GM23338 (cell line): ENCODE data around the gene CROCC2. TPM values are rescaled to one million over a fixed set of nuclear protein-coding genes. Genes with fewer than 3 reads are reported as not detected.

ENCODE experiments used
- ATAC-seq: fragments of 200-7000 bp; cut with Tn5 transposase; 3 replicates; pipeline ENCODE4 v1.9.1; 2020
- DNase-seq: peaks from one replicate; pipeline ENCODE4 v3.0.0-alpha.2; 2015; ENCODE audit warnings: low spot score
- H2AFZ ChIP-seq: fragments of 200-600 bp; sonication (generic); 2 replicates; pipeline ENCODE4 v1.8.0; 2016; ENCODE audit warnings: antibody characterized with exemption, mild to moderate bottlenecking, moderate library complexity
- H3F3A ChIP-seq: fragments of 200-600 bp; sonication (generic); replicated peaks from 2 replicates; pipeline ENCODE4 v1.8.0; 2017; ENCODE audit warnings: antibody characterized with exemption, mixed run types, low read depth
- H3K27ac ChIP-seq: fragments of 200-600 bp; sonication (generic); 2 replicates; pipeline ENCODE4 v1.6.1; 2016; ENCODE audit warnings: low read depth
- H3K27me3 ChIP-seq: fragments of 200-600 bp; sonication (generic); 2 replicates; pipeline ENCODE4 v1.8.0; 2016; ENCODE audit warnings: mild to moderate bottlenecking, mixed run types, moderate library complexity; ENCODE audit not compliant: insufficient read depth
- H3K36me3 ChIP-seq: fragments of 200-600 bp; sonication (generic); 2 replicates; pipeline ENCODE4 v1.8.0; 2016; ENCODE audit warnings: mild to moderate bottlenecking; ENCODE audit not compliant: insufficient read depth
- H3K4me1 ChIP-seq: fragments of 200-600 bp; sonication (generic); 2 replicates; pipeline ENCODE4 v1.8.0; 2016; ENCODE audit warnings: mild to moderate bottlenecking, moderate library complexity; ENCODE audit not compliant: insufficient read depth
- H3K4me2 ChIP-seq: fragments of 200-600 bp; sonication (generic); 2 replicates; pipeline ENCODE4 v1.7.1; 2017; ENCODE audit warnings: mixed run types
- H3K4me3 ChIP-seq: fragments of 200-600 bp; sonication (generic); 2 replicates; pipeline ENCODE4 v1.6.1; 2016; ENCODE audit warnings: mixed run types
- H3K79me2 ChIP-seq: fragments of 200-600 bp; sonication (generic); replicated peaks from 2 replicates; pipeline ENCODE4 v1.8.0; 2017; ENCODE audit warnings: mild to moderate bottlenecking; ENCODE audit not compliant: insufficient read depth
- H3K9me2 ChIP-seq: fragments of 200-600 bp; sonication (generic); 2 replicates; pipeline ENCODE4 v1.8.0; 2017; ENCODE audit not compliant: insufficient read depth
- H4K20me1 ChIP-seq: fragments of 200-600 bp; sonication (generic); replicated peaks from 2 replicates; pipeline ENCODE4 v1.8.0; 2017; ENCODE audit warnings: mild to moderate bottlenecking; ENCODE audit not compliant: insufficient read depth
- H3K27ac Mint-ChIP-seq: 2 replicates; pipeline ENCODE4 v1.8.0; 2020; ENCODE audit warnings: inconsistent platforms, mild to moderate bottlenecking, moderate library complexity, mixed read lengths
- H3K27me3 Mint-ChIP-seq: 3 replicates; pipeline ENCODE4 v1.8.0; 2022; ENCODE audit warnings: low read depth, mild to moderate bottlenecking, moderate library complexity, mixed read lengths, inconsistent platforms; ENCODE audit not compliant: insufficient read depth, poor library complexity
- H3K36me3 Mint-ChIP-seq: 3 replicates; pipeline ENCODE4 v1.8.0; 2021; ENCODE audit warnings: low read depth, mild to moderate bottlenecking, inconsistent platforms, moderate library complexity, mixed read lengths
- H3K4me1 Mint-ChIP-seq: 3 replicates; pipeline ENCODE4 v1.8.0; 2020; ENCODE audit warnings: mild to moderate bottlenecking, inconsistent platforms, mixed read lengths
- H3K4me3 Mint-ChIP-seq: 3 replicates; pipeline ENCODE4 v1.8.0; 2021; ENCODE audit warnings: moderate library complexity, mild to moderate bottlenecking, inconsistent platforms, mixed read lengths
- H3K9me3 Mint-ChIP-seq: 3 replicates; pipeline ENCODE4 v1.8.0; 2020; ENCODE audit warnings: moderate library complexity, mild to moderate bottlenecking, inconsistent platforms, mixed read lengths
- CREB1 ChIP-seq: fragments of 250-450 bp; sonication (Bioruptor Pico); IDR thresholded peaks from 2 replicates; pipeline ENCODE4 v1.5.0; 2020; ENCODE audit warnings: low read depth, mild to moderate bottlenecking, moderate library complexity
- CTCF ChIP-seq, 2 experiments: fragments of 200-600 bp in 1 of 2; sonication (generic) in 1 of 2; conservative IDR thresholded peaks; 2 replicates each; pipeline versions ENCODE4 v1.5.1 to v1.6.1; 2016 to 2017; ENCODE audit warnings: antibody characterized with exemption in 2 of 2, low read depth in 2 of 2, mild to moderate bottlenecking in 2 of 2, moderate library complexity in 1 of 2
- EZH2 ChIP-seq: fragments of 200-600 bp; sonication (generic); IDR thresholded peaks from one replicate; pipeline ENCODE4 v1.8.0; 2017; ENCODE audit warnings: antibody characterized with exemption, mild to moderate bottlenecking, low read depth; ENCODE audit not compliant: unreplicated experiment
- EZH2phosphoT487 ChIP-seq: fragments of 200-600 bp; sonication (generic); IDR thresholded peaks from one replicate; pipeline ENCODE4 v1.8.1; 2018; ENCODE audit warnings: antibody characterized with exemption; ENCODE audit not compliant: unreplicated experiment
- JUNB ChIP-seq: IDR thresholded peaks from one replicate; pipeline ENCODE4 v1.6.1; 2016; ENCODE audit warnings: antibody characterized with exemption; ENCODE audit not compliant: unreplicated experiment
- NANOG ChIP-seq: IDR thresholded peaks from 2 replicates; pipeline ENCODE4 v1.6.1; 2016; ENCODE audit warnings: antibody characterized with exemption, borderline replicate concordance
- POLR2AphosphoS5 ChIP-seq: IDR thresholded peaks from 2 replicates; pipeline ENCODE4 v1.6.1; 2016; ENCODE audit warnings: antibody characterized with exemption, low read depth
- REST ChIP-seq: IDR thresholded peaks from one replicate; pipeline ENCODE4 v1.6.1; 2018; ENCODE audit warnings: antibody characterized with exemption; ENCODE audit not compliant: unreplicated experiment
- ZNF114 ChIP-seq: fragments of 250-450 bp; sonication (Bioruptor Pico); IDR thresholded peaks from 2 replicates; pipeline ENCODE4 v1.5.0; 2020; ENCODE audit warnings: mild to moderate bottlenecking, moderate library complexity
- polyA plus RNA-seq: library from polyadenylated mRNA; unstranded; fragments of >200 nt; fragmentation: Nextera tagmentation; extraction: Ambion mirVana; gene quantifications from 2 replicates; pipeline ENCODE4 v1.2.1, GENCODE V29; 2016
- total RNA-seq: library from RNA; depleted of rRNA; stranded (reverse); fragments of >200 nt; shearing (Covaris generic); gene quantifications from 2 replicates; pipeline ENCODE4 v1.2.3, GENCODE V29; 2014

The CROCC2 gene
- total and polyA plus RNA-seq, 2 experiments from 2014 or later: not detected

DNA sequence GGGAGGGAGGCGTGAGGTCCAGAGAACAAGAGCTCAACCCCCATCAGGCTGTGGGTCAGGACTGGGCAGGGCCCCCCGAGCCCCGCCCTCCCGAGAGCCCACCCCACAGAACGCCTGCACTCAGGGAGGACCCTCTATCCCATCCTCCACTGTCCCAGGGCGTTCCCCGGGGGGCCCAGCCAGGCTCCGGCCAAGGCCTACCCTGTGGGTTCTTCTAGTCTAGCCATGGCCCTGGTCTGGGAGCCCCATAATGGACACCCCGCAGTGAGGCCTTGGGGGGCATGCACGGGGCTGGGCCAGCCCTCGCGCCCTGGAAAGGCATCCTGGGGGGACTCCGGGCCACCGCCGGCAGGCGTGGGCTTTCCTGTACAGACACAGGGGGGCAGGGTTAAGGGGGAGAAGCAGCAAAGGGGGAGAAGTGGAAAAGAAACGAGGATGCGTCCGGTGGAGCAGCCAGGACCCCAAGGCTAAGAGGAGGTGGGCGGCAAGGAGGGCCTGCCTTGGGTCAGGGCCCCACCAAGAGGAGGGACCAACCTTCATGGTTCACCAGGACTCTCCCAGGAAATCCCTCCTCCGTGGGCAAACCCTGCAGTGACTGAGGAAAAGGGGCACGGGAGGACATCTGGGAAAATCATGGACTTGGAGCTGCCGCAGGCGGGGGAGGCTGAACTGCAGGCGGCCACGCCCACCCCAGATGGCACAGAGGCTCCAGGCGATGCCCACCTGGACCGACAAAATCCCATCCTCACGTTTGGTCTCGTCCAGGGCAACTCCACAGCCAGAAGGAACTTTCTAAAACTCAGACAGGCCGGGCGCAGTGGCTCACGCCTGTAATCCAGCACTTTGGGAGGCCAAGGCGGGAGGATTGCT lies 2.7 kb upstream of the CROCC2 start:
- peaks cover 13% of the 10 kb centered on the region; the same call in 1 of the 3 replicates for H3K9me3 Mint-ChIP-seq
- no peaks in the 10 kb centered on the region; the same call in 2 of the 3 replicates for H3K4me1 Mint-ChIP-seq
- no peak for TF ChIP-seq POLR2AphosphoS5
- peaks cover 12% of the 10 kb centered on the region for H3K27me3 Mint-ChIP-seq
- H3K36me3 Mint-ChIP-seq: no peaks in the 10 kb centered on the region
- no peak overlapping the region for H3K27ac Mint-ChIP-seq
- no peaks in the 10 kb centered on the region for H3F3A ChIP-seq
- H3K27ac ChIP-seq: no peak overlapping the region
- H4K20me1 ChIP-seq: no peaks in the 10 kb centered on the region
- no peak overlapping the region for H3K4me2 ChIP-seq
- ATAC-seq (no peak), DNase-seq (no peak)
- no peak overlapping the region for H3K4me3 ChIP-seq
- H3K79me2 ChIP-seq: no peaks in the 10 kb centered on the region
- H3K4me3 Mint-ChIP-seq: no peak overlapping the region
- no peaks in the 10 kb centered on the region for H3K4me1 ChIP-seq
- no peak overlapping the region for H2AFZ ChIP-seq
- H3K9me2 ChIP-seq: no peaks in the 10 kb centered on the region
- no peaks in the 10 kb centered on the region for H3K36me3 ChIP-seq
- no peaks in the 10 kb centered on the region for H3K27me3 ChIP-seq

DNA sequence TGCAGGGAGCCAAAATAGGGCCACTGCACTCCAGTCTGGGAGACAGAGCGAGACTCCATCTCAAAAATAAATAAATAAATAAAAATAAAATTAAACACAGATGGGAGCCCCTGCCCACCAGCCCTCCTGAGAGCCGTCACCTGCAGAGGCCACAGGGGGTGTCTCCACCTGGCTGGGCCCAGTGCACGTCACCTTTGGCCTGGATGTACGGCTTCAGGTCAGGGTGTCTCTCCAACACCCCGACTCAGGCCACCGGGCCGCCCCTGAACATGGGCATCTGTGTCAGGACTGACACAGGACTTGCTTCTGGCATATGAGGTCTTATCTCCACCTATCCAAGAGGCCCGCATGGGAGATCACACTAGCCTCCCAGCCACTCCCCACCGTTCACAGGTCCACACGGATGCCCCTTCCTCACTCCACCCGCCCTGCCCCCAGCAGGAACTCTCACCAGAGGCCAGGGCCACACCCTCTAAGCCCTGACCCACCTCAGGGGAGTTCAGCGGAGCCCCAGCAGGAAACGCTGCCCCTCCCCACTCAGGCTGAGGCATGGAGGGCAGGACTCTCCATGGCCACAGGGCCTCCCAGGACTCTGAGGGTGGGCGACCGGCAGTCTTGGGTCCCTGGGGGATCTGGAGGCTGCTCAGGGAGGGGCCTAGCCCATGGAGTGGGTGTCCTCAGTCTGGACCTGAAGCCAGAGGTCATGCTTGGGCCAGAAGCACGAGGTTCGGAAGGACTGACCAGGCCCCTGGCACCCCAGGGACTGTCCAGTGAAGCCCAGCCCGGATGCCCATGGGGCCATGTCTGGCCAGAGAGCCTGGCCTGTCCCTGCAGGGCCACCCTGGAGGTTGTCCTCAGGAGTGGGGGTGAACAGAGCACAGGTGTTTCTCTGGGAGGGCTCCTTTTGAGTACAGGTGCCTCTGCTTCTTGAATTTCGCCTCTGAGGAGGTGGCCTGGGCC lies 1.6 kb upstream of the CROCC2 start:
- no peaks in the 10 kb centered on the region for H3K36me3 Mint-ChIP-seq
- peaks cover 13% of the 10 kb centered on the region; the same call in 1 of the 3 replicates for H3K9me3 Mint-ChIP-seq
- no peaks in the 10 kb centered on the region for H3K79me2 ChIP-seq
- H3K4me1 ChIP-seq: no peaks in the 10 kb centered on the region
- no peaks in the 10 kb centered on the region for H3K36me3 ChIP-seq
- no peaks in the 10 kb centered on the region for H3K27me3 ChIP-seq
- no peak overlapping the region for H3K4me2 ChIP-seq
- no peaks in the 10 kb centered on the region for H4K20me1 ChIP-seq
- no peaks in the 10 kb centered on the region for H3F3A ChIP-seq
- H3K4me3 Mint-ChIP-seq: no peak overlapping the region
- no peaks in the 10 kb centered on the region for H3K9me2 ChIP-seq
- H3K27ac Mint-ChIP-seq: no peak overlapping the region
- no peaks in the 10 kb centered on the region; the same call in 2 of the 3 replicates for H3K4me1 Mint-ChIP-seq
- H3K27ac ChIP-seq: no peak overlapping the region
- ATAC-seq (no peak), DNase-seq (no peak)
- H2AFZ ChIP-seq: no peak overlapping the region
- H3K27me3 Mint-ChIP-seq: peaks cover 8% of the 10 kb centered on the region
- no peak overlapping the region for H3K4me3 ChIP-seq
- TF ChIP-seq NANOG (no peak), CREB1 (CRISPR knock-in tag) (no peak), EZH2 (no peak), CTCF (conservative IDR thresholded peaks at IDR 0.05; ENCODE audit: low read depth in 2 of 2) (no peak), EZH2phosphoT487 (no peak), POLR2AphosphoS5 (no peak), REST (no peak), JUNB (no peak), ZNF114 (no peak)
